Endodermal cell (in vitro differentiated cells): ENCODE results near the gene ORM1. TPM values are rescaled to one million over a fixed set of nuclear protein-coding genes. Genes with fewer than 3 reads are reported as not detected.

Experiments used
- DNase-seq: peaks from one replicate; pipeline ENCODE4 v3.0.0-alpha.2; 2017
- H3K27ac ChIP-seq: 2 replicates; pipeline ENCODE4 v1.5.1; 2013; ENCODE audit warnings: mild to moderate bottlenecking, low read depth, low read length, moderate library complexity
- H3K27me3 ChIP-seq: 2 replicates; pipeline ENCODE4 v1.6.1; 2013; ENCODE audit warnings: mild to moderate bottlenecking, low read length, moderate library complexity; ENCODE audit not compliant: insufficient read depth, control insufficient read depth, poor library complexity, severe bottlenecking
- H3K36me3 ChIP-seq: 2 replicates; pipeline ENCODE4 v1.7.0; 2013; ENCODE audit warnings: mild to moderate bottlenecking, low read length, moderate library complexity; ENCODE audit not compliant: control insufficient read depth, insufficient read depth
- H3K4me1 ChIP-seq: one replicate; pipeline ENCODE4 v1.7.0; 2013; ENCODE audit warnings: low read length; ENCODE audit not compliant: control insufficient read depth, insufficient read depth
- H3K4me3 ChIP-seq: 2 replicates; pipeline ENCODE4 v1.5.1; 2013; ENCODE audit warnings: mild to moderate bottlenecking, low read length, moderate library complexity
- H3K9ac ChIP-seq: 2 replicates; pipeline ENCODE4 v1.6.1; 2013; ENCODE audit warnings: mild to moderate bottlenecking, low read length, moderate library complexity; ENCODE audit not compliant: poor library complexity, severe bottlenecking; ENCODE audit errors: extremely low read depth
- H3K9me3 ChIP-seq: 2 replicates; pipeline ENCODE4 v1.6.1; 2013; ENCODE audit warnings: mild to moderate bottlenecking, low read length, moderate library complexity; ENCODE audit not compliant: control insufficient read depth
- H3K27ac Mint-ChIP-seq: 2 replicates; pipeline ENCODE4 v1.8.0; 2020; ENCODE audit warnings: mixed read lengths
- H3K27me3 Mint-ChIP-seq: 2 replicates; pipeline ENCODE4 v1.8.0; 2021; ENCODE audit warnings: mild to moderate bottlenecking, mixed read lengths; ENCODE audit not compliant: insufficient read depth
- H3K36me3 Mint-ChIP-seq: 2 replicates; pipeline ENCODE4 v1.8.0; 2020; ENCODE audit warnings: low read depth, mixed read lengths
- H3K4me1 Mint-ChIP-seq: 2 replicates; pipeline ENCODE4 v1.8.0; 2020; ENCODE audit warnings: mixed read lengths
- H3K4me3 Mint-ChIP-seq: 2 replicates; pipeline ENCODE4 v1.8.0; 2020; ENCODE audit warnings: mild to moderate bottlenecking, moderate library complexity, mixed read lengths
- H3K9me3 Mint-ChIP-seq: 2 replicates; pipeline ENCODE4 v1.8.0; 2020; ENCODE audit warnings: mild to moderate bottlenecking, mixed read lengths
- CTCF ChIP-seq: fragments of 200-600 bp; sonication (generic); conservative IDR thresholded peaks from 2 replicates; pipeline ENCODE4 v1.5.0; 2021; ENCODE audit warnings: antibody characterized with exemption, mild to moderate bottlenecking
- WGBS, 2 experiments: methylation state at CpG; one replicate each; pipeline versions ENCODE4 v1.1.5 to v1.1.7; 2013; ENCODE audit warnings: missing lambda C conversion rate in 2 of 2, mixed read lengths in 1 of 2; ENCODE audit not compliant: insufficient coverage in 1 of 2, insufficient read length in 1 of 2; 5-methylcytosine and 5-hydroxymethylcytosine counted together
- total RNA-seq, 2 donors: library from RNA; stranded (reverse); fragmentation: NEBNext Ultra II Directional in 1 of 2; extraction: Animal tissue kit (Norgen Biotek cat#: 25700) in 1 of 2; gene quantifications; 2 replicates in 1 of 2; 3 replicates in 1 of 2; pipeline ENCODE4 v1.2.1, GENCODE V29; 2021

The ORM1 gene
- total RNA-seq, 2 donors from 2014 or later: 0.59 TPM; not detected in 1

DNA sequence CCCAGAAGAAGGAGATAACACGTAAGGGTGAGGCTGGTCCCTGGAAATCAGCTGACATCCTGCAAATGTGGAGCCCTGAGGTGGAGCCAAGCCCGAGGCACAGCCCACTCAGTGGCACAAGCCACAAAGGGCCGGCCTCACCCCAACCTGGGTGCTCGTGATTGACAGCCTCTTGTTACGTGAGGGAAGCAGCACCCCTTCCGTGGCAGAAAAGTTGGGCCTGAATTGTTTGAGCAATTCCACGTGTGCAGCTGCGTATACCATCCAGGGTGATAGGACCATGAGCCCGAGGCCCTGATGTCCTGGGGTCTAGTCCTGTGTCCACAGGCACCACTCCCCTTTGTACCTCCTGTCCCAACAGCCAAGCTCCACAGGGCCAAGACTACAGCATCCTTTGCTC is 11.6 kb downstream of the ORM1 start:
- Mint-ChIP-seq H3K27me3 (no peaks in the 10 kb centered on the region), H3K4me1 (no peaks in the 10 kb centered on the region), H3K36me3 (peaks cover 20% of the 10 kb centered on the region), H3K9me3 (peaks cover 2% of the 10 kb centered on the region), H3K27ac (no peak overlapping the region), H3K4me3 (no peak overlapping the region)
- WGBS, 2 experiments: 93 to 94% methylated on average over 8 to 9 of the region's 9 CpGs
- DNase-seq: no peak
- TF ChIP-seq CTCF: no peak
- Histone ChIP-seq H3K9ac (no peak overlapping the region), H3K4me1 (no peaks in the 10 kb centered on the region), H3K27me3 (no peaks in the 10 kb centered on the region), H3K4me3 (no peak overlapping the region), H3K9me3 (no peaks in the 10 kb centered on the region), H3K27ac (no peak overlapping the region), H3K36me3 (no peaks in the 10 kb centered on the region)

DNA sequence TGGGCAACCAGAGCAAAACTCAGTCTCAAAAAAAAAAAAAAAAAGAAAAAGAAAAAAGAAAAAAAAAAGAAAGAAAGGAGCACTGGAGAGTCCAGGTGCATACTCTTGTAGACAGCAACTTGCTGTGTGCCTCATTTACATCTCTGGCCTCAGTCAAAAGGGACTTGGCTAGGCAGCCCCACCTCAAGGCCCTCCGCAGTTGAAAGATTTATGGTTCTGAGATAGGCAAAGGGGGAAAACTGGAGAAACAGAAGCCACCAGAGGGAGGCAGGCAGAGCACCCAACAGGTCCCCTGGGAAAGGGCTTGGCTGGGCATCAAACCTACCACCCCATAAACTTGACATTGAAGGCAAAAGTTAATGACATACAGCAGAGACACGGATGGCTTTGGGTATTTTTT is 12.8 kb downstream of the ORM1 start:
- 96% methylated on average over 2 of the region's 2 CpGs; no CpG with 5 or more reads in 1 of the 2 experiments for WGBS, 2 experiments
- no peak for TF ChIP-seq CTCF
- H3K4me1 Mint-ChIP-seq: no peaks in the 10 kb centered on the region

GRCh38 chr9:114336157-114336556 is 13.3 kb downstream of the ORM1 start:
- H3K9me3 ChIP-seq: no peaks in the 10 kb centered on the region
- H3K9ac ChIP-seq: no peak overlapping the region
- TF ChIP-seq CTCF: no peak
- Mint-ChIP-seq H3K27me3 (no peaks in the 10 kb centered on the region), H3K9me3 (peaks cover 2% of the 10 kb centered on the region), H3K4me3 (no peak overlapping the region), H3K27ac (no peak overlapping the region), H3K4me1 (no peaks in the 10 kb centered on the region), H3K36me3 (peaks cover 23% of the 10 kb centered on the region)
- no peak for DNase-seq
- no peak overlapping the region for H3K27ac ChIP-seq
- no peak overlapping the region for H3K4me3 ChIP-seq
- no peaks in the 10 kb centered on the region for H3K36me3 ChIP-seq
- no peaks in the 10 kb centered on the region for H3K27me3 ChIP-seq
- H3K4me1 ChIP-seq: no peaks in the 10 kb centered on the region
- WGBS, 2 experiments: 83 to 84% methylated on average over 7 to 10 of the region's 10 CpGs

More for the DNA sequence above, 12.8 kb downstream of the ORM1 start:
- Mint-ChIP-seq H3K4me3 (no peak overlapping the region), H3K27me3 (no peaks in the 10 kb centered on the region), H3K27ac (no peak overlapping the region), H3K36me3 (peaks cover 23% of the 10 kb centered on the region), H3K9me3 (peaks cover 2% of the 10 kb centered on the region)
- Histone ChIP-seq H3K4me1 (no peaks in the 10 kb centered on the region), H3K9me3 (no peaks in the 10 kb centered on the region), H3K4me3 (no peak overlapping the region), H3K27ac (no peak overlapping the region), H3K36me3 (no peaks in the 10 kb centered on the region), H3K9ac (no peak overlapping the region), H3K27me3 (no peaks in the 10 kb centered on the region)
- DNase-seq: no peak
